IMR-90 (cell line): ENCODE measurements around the gene DSCAML1. TPM values are rescaled to one million over a fixed set of nuclear protein-coding genes. Genes with fewer than 3 reads are reported as not detected.

Experiments used
- ATAC-seq: fragments of 200-7000 bp; cut with Tn5 transposase; 2 replicates; pipeline ENCODE4 v1.9.1; 2020; ENCODE audit warnings: low read depth, mild to moderate bottlenecking, moderate library complexity
- BruUV-seq: library from RNA; stranded (reverse); fragments of 400-500 nt; replicated peaks from 2 replicates; lab custom pipeline; 2021; lab: Mats Ljungman, UMichigan
- CTCF ChIA-PET: fragments of 300-600 bp; formaldehyde crosslinking; extraction: SDS; loops from one replicate; lab custom pipeline; 2021; ENCODE audit warnings: antibody characterized with exemption; lab: Yijun Ruan, JAX
- POLR2A ChIA-PET: fragments of 300-600 bp; sonication (Branson Sonifier 250); formaldehyde crosslinking; loops from one replicate; lab custom pipeline; 2022; ENCODE audit warnings: antibody characterized with exemption; ENCODE audit not compliant: unreplicated experiment; lab: Charles Lee
- DNase-seq: peaks from one replicate; pipeline ENCODE4 v3.0.0; 2013
- H2AFZ ChIP-seq: replicated peaks from 2 replicates; pipeline ENCODE3; 2013; ENCODE audit warnings: low read length, mild to moderate bottlenecking; ENCODE audit not compliant: poor library complexity
- H2AK5ac ChIP-seq: 2 replicates; pipeline ENCODE4 v1.6.1; 2013; ENCODE audit warnings: low read depth, low read length, inconsistent platforms
- H2AK9ac ChIP-seq: replicated peaks from 2 replicates; pipeline ENCODE3; 2013; ENCODE audit warnings: mild to moderate bottlenecking, low read depth, low read length, moderate library complexity; ENCODE audit not compliant: poor library complexity
- H2BK120ac ChIP-seq: 2 replicates; pipeline ENCODE4 v1.6.1; 2013; ENCODE audit warnings: low read depth, low read length, inconsistent platforms
- H2BK15ac ChIP-seq: 3 replicates; pipeline ENCODE4 v1.6.1; 2013; ENCODE audit warnings: low read depth, low read length, inconsistent platforms
- H2BK20ac ChIP-seq: 2 replicates; pipeline ENCODE4 v1.6.1; 2013; ENCODE audit warnings: low read depth, mild to moderate bottlenecking, inconsistent platforms, low read length, moderate library complexity
- H2BK5ac ChIP-seq: 2 replicates; pipeline ENCODE4 v1.6.1; 2013; ENCODE audit warnings: mild to moderate bottlenecking, low read depth, low read length, inconsistent platforms; ENCODE audit not compliant: poor library complexity, severe bottlenecking
- H3K14ac ChIP-seq: replicated peaks from 2 replicates; pipeline ENCODE4 v1.6.1; 2013; ENCODE audit warnings: low read depth, low read length, inconsistent platforms
- H3K18ac ChIP-seq: 2 replicates; pipeline ENCODE4 v1.6.1; 2013; ENCODE audit warnings: low read depth, low read length, control low read depth
- H3K23ac ChIP-seq: 2 replicates; pipeline ENCODE4 v1.6.1; 2013; ENCODE audit warnings: low read depth, low read length, inconsistent platforms
- H3K27ac ChIP-seq: 2 replicates; pipeline ENCODE4 v1.5.1; 2013; ENCODE audit warnings: mild to moderate bottlenecking, control low read depth, low read length; ENCODE audit not compliant: insufficient read depth
- H3K27me3 ChIP-seq: 2 replicates; pipeline ENCODE4 v1.6.1; 2013; ENCODE audit warnings: low read length; ENCODE audit not compliant: control insufficient read depth, insufficient read depth
- H3K36me3 ChIP-seq: 2 replicates; pipeline ENCODE4 v1.6.1; 2013; ENCODE audit warnings: low read length, mixed read lengths; ENCODE audit not compliant: control insufficient read depth, insufficient read depth
- H3K4ac ChIP-seq: 2 replicates; pipeline ENCODE4 v1.6.1; 2013; ENCODE audit warnings: low read depth, low read length, inconsistent platforms
- H3K4me1 ChIP-seq: 2 replicates; pipeline ENCODE4 v1.6.1; 2013; ENCODE audit warnings: low read length, mixed read lengths; ENCODE audit not compliant: control insufficient read depth, insufficient read depth
- H3K4me2 ChIP-seq: 2 replicates; pipeline ENCODE4 v1.6.1; 2013; ENCODE audit warnings: low read depth, mild to moderate bottlenecking, control low read depth, low read length, moderate library complexity
- H3K4me3 ChIP-seq: 2 replicates; pipeline ENCODE4 v1.5.1; 2013; ENCODE audit warnings: low read depth, mild to moderate bottlenecking, control low read depth, low read length, moderate library complexity; ENCODE audit not compliant: insufficient read depth
- H3K56ac ChIP-seq: 2 replicates; pipeline ENCODE4 v1.6.1; 2013; ENCODE audit warnings: low read length, inconsistent platforms; ENCODE audit not compliant: insufficient read depth; ENCODE audit errors: extremely low read depth
- H3K79me1 ChIP-seq, 2 experiments: 2 replicates each; pipeline ENCODE4 v1.6.1; 2013; ENCODE audit warnings: low read length in 2 of 2, inconsistent platforms in 1 of 2, low read depth in 1 of 2
- H3K9ac ChIP-seq: 2 replicates; pipeline ENCODE4 v1.6.1; 2013; ENCODE audit warnings: low read depth, low read length, control low read depth
- H3K9me1 ChIP-seq: 2 replicates; pipeline ENCODE4 v1.6.1; 2013; ENCODE audit warnings: low read length, inconsistent platforms; ENCODE audit not compliant: insufficient read depth
- H3K9me3 ChIP-seq: 2 replicates; pipeline ENCODE4 v1.6.1; 2013; ENCODE audit warnings: low read length; ENCODE audit not compliant: control insufficient read depth, insufficient read depth
- H4K20me1 ChIP-seq: 2 replicates; pipeline ENCODE4 v1.6.1; 2013; ENCODE audit warnings: low read length, inconsistent platforms; ENCODE audit not compliant: insufficient read depth
- H4K5ac ChIP-seq: 2 replicates; pipeline ENCODE4 v1.6.1; 2013; ENCODE audit warnings: mild to moderate bottlenecking, low read depth, low read length, control low read depth
- H4K8ac ChIP-seq, 2 experiments: 2 replicates each; pipeline ENCODE4 v1.6.1; 2013; ENCODE audit warnings: low read depth in 2 of 2, low read length in 2 of 2, control low read depth in 1 of 2, inconsistent platforms in 1 of 2
- H4K91ac ChIP-seq: 2 replicates; pipeline ENCODE4 v1.6.1; 2013; ENCODE audit warnings: low read depth, low read length, inconsistent platforms; ENCODE audit not compliant: insufficient read depth
- BHLHE40 ChIP-seq: fragments of 150-350 bp; IDR thresholded peaks from 2 replicates; pipeline ENCODE4 v1.6.1; 2016; ENCODE audit warnings: mild to moderate bottlenecking, low read depth, low read length
- CHD1 ChIP-seq: IDR thresholded peaks from 2 replicates; pipeline ENCODE4 v1.6.1; 2012; ENCODE audit warnings: low read depth, low read length, improper control_type of control experiment
- FOS ChIP-seq: fragments of 150-350 bp; IDR thresholded peaks from 2 replicates; pipeline ENCODE4 v1.6.1; 2016; ENCODE audit warnings: low read depth, low read length
- MAFK ChIP-seq: IDR thresholded peaks from 2 replicates; pipeline ENCODE4 v1.6.1; 2012; ENCODE audit warnings: low read depth, low read length, improper control_type of control experiment
- MAZ ChIP-seq: IDR thresholded peaks from 2 replicates; pipeline ENCODE4 v1.6.1; 2012; ENCODE audit warnings: low read depth, mild to moderate bottlenecking, low read length, improper control_type of control experiment, moderate library complexity, borderline replicate concordance
- MXI1 ChIP-seq: IDR thresholded peaks from 2 replicates; pipeline ENCODE4 v1.6.1; 2012; ENCODE audit warnings: low read depth, mild to moderate bottlenecking, low read length, moderate library complexity, borderline replicate concordance
- NFE2L2 ChIP-seq: fragments of 150-350 bp; IDR thresholded peaks from 2 replicates; pipeline ENCODE4 v1.6.1; 2016; ENCODE audit warnings: low read depth, mild to moderate bottlenecking, low read length
- POLR2A ChIP-seq: IDR thresholded peaks from 2 replicates; pipeline ENCODE4 v1.6.1; 2012; ENCODE audit warnings: mild to moderate bottlenecking, low read depth, low read length
- RAD21 ChIP-seq: IDR thresholded peaks from 2 replicates; pipeline ENCODE4 v1.6.1; 2012; ENCODE audit warnings: low read length, improper control_type of control experiment
- RCOR1 ChIP-seq: IDR thresholded peaks from 2 replicates; pipeline ENCODE4 v1.6.1; 2012; ENCODE audit warnings: mild to moderate bottlenecking, low read length, improper control_type of control experiment; ENCODE audit not compliant: insufficient replicate concordance
- RFX5 ChIP-seq: IDR thresholded peaks from 2 replicates; pipeline ENCODE4 v1.8.0; 2012; ENCODE audit warnings: low read depth, mild to moderate bottlenecking, low read length, moderate library complexity
- SMC3 ChIP-seq: fragments of 150-350 bp; IDR thresholded peaks from 2 replicates; pipeline ENCODE4 v1.6.1; 2016; ENCODE audit warnings: low read depth, mild to moderate bottlenecking, antibody characterized with exemption, low read length, moderate library complexity
- WGBS, 2 experiments: methylation state at CpG; one replicate each; pipeline versions ENCODE4 v1.1.5 to v1.1.7; 2013; ENCODE audit warnings: missing lambda C conversion rate in 2 of 2; ENCODE audit not compliant: insufficient read length in 1 of 2; ENCODE audit errors: extremely low coverage in 2 of 2; 5-methylcytosine and 5-hydroxymethylcytosine counted together
- dilution Hi-C: fragments of 300-500 bp; cut with HindIII; formaldehyde crosslinking; loops from one replicate; pipeline ENCODE4 v1.14.3; 2018; ENCODE audit warnings: low sequenced_read_pairs; ENCODE audit not compliant: unreplicated experiment
- in situ Hi-C: fragments of 300-500 bp; cut with MboI; formaldehyde crosslinking; loops from 3 replicates; pipeline ENCODE4 v1.14.3; 2019; ENCODE audit warnings: low sequenced_read_pairs, inconsistent platforms, mixed read lengths
- intact Hi-C: fragments of 100-400 bp; cut with micrococcal nuclease; formaldehyde crosslinking; loops from 2 replicates; pipeline ENCODE4 v1.10.0; 2022
- polyA plus RNA-seq, 3 experiments: library from polyadenylated mRNA; depleted of rRNA; stranded (reverse); fragments of >200 nt; gene quantifications; 2 replicates each; pipeline ENCODE4 v1.2.3, GENCODE V29; 2012; ENCODE audit warnings: low replicate concordance in 1 of 3
- total RNA-seq: library from RNA; depleted of rRNA; stranded (reverse); fragments of >200 nt; gene quantifications from 2 replicates; pipeline ENCODE4 v1.2.3, GENCODE V29; 2012
- TF ChIP-seq, protein P1 (sequence below): fragments of 150-350 bp; IDR thresholded peaks from 2 replicates; pipeline ENCODE4 v1.6.1; 2017; ENCODE audit warnings: mild to moderate bottlenecking, antibody characterized with exemption, low read length, low read depth
- TF ChIP-seq, protein P2 (sequence below): conservative IDR thresholded peaks from 2 replicates; pipeline ENCODE4 v1.5.1; 2012; ENCODE audit warnings: mild to moderate bottlenecking, low read depth, low read length, improper control_type of control experiment
- TF ChIP-seq, protein P3 (sequence below): fragments of 150-350 bp; IDR thresholded peaks from 2 replicates; pipeline ENCODE4 v1.6.1; 2016; ENCODE audit warnings: low read depth, mild to moderate bottlenecking, low read length, moderate library complexity, borderline replicate concordance

DSCAML1 gene
- total and polyA plus RNA-seq, 2 of the 4 experiments (the other 2 are of a cell fraction): not detected

DNA sequence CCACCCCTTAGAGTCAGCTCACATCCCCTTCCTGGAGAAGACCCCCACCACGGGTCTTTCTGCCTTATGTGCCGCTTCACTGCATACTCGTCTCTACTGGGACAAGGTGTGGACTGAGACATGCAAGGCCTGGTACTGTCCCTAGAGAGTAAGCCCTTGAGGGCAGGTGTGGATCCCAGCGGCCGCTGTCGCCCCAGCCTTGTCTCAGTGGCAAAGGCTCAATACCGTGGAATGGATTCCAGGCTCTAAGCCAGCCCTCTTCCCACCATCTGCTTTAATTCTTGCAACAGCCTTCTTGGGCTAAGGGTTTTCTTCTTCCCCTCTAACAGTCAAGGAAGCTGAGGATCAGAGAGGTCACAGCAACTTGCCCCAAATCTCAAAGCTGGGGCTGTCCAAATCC is 249.1 kb downstream of the DSCAML1 start:
- Histone ChIP-seq H2AK9ac (no peak overlapping the region), H3K9me3 (no peaks in the 10 kb centered on the region), H3K4me3 (no peak overlapping the region), H3K4me2 (no peak overlapping the region), H4K20me1 (no peaks in the 10 kb centered on the region), H3K23ac (no peak overlapping the region), H3K27me3 (peaks cover 9% of the 10 kb centered on the region), H2BK15ac (no peak overlapping the region), H4K91ac (no peak overlapping the region), H3K9ac (no peak overlapping the region), H3K79me1 (no peaks in the 10 kb centered on the region), H3K56ac (no peak overlapping the region), H3K27ac (no peak overlapping the region), H3K36me3 (no peaks in the 10 kb centered on the region), H2BK20ac (no peak overlapping the region), H2AFZ (no peak overlapping the region), H2BK5ac (no peak overlapping the region), H3K14ac (no peak overlapping the region), H3K4ac (no peak overlapping the region), H4K8ac (no peak overlapping the region), H3K18ac (no peak overlapping the region), H2BK120ac (no peak overlapping the region), H3K9me1 (no peaks in the 10 kb centered on the region), H4K5ac (no peak overlapping the region), H3K4me1 (no peaks in the 10 kb centered on the region), H2AK5ac (no peak overlapping the region)
- DNase-seq (no peak), ATAC-seq (no peak)
- intact Hi-C loops (no loop called here), dilution Hi-C loops (no loop called here), in situ Hi-C loops (no loop called here)
- no peak for TF ChIP-seq FOS
- TF ChIP-seq RAD21: no peak
- TF ChIP-seq, protein P1, sequence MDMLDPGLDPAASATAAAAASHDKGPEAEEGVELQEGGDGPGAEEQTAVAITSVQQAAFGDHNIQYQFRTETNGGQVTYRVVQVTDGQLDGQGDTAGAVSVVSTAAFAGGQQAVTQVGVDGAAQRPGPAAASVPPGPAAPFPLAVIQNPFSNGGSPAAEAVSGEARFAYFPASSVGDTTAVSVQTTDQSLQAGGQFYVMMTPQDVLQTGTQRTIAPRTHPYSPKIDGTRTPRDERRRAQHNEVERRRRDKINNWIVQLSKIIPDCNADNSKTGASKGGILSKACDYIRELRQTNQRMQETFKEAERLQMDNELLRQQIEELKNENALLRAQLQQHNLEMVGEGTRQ: no peak
- no peak for TF ChIP-seq RFX5
- TF ChIP-seq, protein P2, sequence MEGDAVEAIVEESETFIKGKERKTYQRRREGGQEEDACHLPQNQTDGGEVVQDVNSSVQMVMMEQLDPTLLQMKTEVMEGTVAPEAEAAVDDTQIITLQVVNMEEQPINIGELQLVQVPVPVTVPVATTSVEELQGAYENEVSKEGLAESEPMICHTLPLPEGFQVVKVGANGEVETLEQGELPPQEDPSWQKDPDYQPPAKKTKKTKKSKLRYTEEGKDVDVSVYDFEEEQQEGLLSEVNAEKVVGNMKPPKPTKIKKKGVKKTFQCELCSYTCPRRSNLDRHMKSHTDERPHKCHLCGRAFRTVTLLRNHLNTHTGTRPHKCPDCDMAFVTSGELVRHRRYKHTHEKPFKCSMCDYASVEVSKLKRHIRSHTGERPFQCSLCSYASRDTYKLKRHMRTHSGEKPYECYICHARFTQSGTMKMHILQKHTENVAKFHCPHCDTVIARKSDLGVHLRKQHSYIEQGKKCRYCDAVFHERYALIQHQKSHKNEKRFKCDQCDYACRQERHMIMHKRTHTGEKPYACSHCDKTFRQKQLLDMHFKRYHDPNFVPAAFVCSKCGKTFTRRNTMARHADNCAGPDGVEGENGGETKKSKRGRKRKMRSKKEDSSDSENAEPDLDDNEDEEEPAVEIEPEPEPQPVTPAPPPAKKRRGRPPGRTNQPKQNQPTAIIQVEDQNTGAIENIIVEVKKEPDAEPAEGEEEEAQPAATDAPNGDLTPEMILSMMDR: no peak
- no peak for TF ChIP-seq MAZ
- no peak for TF ChIP-seq BHLHE40
- no peak for TF ChIP-seq SMC3
- TF ChIP-seq, protein P3, sequence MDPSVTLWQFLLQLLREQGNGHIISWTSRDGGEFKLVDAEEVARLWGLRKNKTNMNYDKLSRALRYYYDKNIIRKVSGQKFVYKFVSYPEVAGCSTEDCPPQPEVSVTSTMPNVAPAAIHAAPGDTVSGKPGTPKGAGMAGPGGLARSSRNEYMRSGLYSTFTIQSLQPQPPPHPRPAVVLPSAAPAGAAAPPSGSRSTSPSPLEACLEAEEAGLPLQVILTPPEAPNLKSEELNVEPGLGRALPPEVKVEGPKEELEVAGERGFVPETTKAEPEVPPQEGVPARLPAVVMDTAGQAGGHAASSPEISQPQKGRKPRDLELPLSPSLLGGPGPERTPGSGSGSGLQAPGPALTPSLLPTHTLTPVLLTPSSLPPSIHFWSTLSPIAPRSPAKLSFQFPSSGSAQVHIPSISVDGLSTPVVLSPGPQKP: no peak
- TF ChIP-seq MAFK: no peak
- no peak for TF ChIP-seq MXI1
- TF ChIP-seq POLR2A: no peak
- no peak for TF ChIP-seq NFE2L2
- TF ChIP-seq RCOR1: no peak
- TF ChIP-seq CHD1: no peak
- POLR2A ChIA-PET: no interaction called here
- CTCF ChIA-PET: no interaction called here
- BruUV-seq: no TSS peak
- 50% methylated on average over 2 of the region's 7 CpGs; no CpG with 5 or more reads in 1 of the 2 experiments for WGBS, 2 experiments
